Measurements from ENCODE around the gene MYDGF.
"Not testable (repeated sequence)": the region's sequence is repeated elsewhere in the genome, so short reads cannot be mapped to it uniquely, and the experiment has no call there.

The MYDGF gene

DNA sequence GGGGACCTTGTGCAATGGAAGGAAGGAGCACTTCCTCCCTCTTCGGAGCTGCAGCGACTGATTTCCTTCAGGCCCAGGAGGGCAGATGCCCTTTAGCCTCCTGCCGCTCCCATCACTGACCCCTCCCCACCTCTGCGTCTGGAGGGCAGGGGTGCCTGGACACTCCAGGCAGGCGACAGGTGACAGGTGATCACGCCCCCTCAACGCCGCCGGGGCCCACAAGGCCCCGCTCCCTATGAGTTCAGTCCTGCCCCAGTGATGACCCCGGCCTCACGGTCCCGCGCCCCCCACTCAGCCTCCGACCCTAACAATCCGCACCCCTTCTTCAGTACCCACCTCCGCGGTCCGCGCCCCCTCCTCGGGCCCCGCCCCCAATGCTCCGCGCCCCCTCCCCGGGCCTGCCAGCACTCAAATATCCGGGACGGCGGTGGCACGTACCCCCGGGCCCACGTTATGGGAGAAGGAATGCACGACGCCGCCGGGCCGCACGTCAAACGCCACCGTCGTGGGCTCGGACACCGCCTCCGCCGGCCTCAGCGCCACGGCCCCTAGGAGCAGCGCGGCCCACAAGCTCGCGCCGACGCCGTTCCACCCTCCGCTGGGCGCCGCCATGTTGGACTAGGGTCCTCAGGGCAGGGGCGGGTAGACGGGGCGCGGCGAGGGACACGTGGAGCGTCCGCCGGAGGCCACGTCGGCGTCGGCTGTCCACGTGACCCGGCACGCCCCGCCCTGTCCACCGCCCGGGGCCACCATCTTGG lies at the start of gene MYDGF:
Gene MYDGF, minus strand, starts transcription at position 620 of the 758 bp plus-strand sequence. Its CDS starts 8 bp downstream, at position 612.
- peak; percentile 65 for DNase-seq

GRCh38 chr19:4719499-4719866 lies 49.3 kb upstream of the MYDGF start:
- DNase-seq: no peak

GRCh38 chr19:4717966-4718701 lies 48.0 kb upstream of the MYDGF start:
- DNase-seq: no peak

GRCh38 chr19:4717191-4717965 lies 47.2 kb upstream of the MYDGF start:
- DNase-seq: no peak

- no peak for DNase-seq
Measured at GRCh38 chr19:4715529-4716221, 45.5 kb upstream of the MYDGF start.

DNA sequence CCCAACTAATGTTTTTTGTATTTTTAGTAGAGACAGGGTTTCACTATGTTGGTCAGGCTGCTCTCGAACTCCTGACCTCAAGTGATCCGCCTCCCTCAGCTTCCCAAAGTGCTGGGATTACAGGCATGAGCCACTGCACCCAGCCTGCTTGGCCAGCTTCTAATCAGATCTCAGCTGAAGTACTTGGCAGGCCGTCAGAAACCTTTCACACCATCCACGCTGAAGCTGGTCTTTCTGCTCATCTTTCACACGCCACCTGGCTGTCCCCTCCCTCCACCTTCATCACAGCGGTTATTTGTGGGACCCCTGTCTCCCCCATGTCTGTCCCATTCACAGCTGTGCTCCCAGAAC lies 45.0 kb upstream of the MYDGF start:
- not testable (repeated sequence) for DNase-seq

DNA sequence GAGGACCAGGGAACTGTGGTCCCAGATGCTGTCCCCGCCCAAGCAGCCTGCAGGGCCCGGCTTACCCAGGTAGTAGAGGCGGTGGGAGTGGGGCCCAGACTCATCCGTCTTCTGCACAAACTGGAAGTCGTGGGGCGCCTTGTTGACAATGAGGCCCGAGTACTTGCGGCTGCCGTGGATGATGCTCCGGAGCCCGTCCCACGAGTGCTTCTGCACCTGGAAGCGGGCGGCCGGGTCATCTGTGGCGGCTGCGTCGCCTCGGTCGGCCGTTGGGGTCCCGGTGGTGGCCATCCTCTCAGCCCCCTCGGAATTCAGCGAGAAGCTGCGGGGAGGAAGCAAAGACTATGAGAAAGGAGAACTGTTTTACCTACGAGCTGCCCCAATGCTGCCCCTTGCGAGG lies 43.9 kb upstream of the MYDGF start:
- no peak for DNase-seq

DNA sequence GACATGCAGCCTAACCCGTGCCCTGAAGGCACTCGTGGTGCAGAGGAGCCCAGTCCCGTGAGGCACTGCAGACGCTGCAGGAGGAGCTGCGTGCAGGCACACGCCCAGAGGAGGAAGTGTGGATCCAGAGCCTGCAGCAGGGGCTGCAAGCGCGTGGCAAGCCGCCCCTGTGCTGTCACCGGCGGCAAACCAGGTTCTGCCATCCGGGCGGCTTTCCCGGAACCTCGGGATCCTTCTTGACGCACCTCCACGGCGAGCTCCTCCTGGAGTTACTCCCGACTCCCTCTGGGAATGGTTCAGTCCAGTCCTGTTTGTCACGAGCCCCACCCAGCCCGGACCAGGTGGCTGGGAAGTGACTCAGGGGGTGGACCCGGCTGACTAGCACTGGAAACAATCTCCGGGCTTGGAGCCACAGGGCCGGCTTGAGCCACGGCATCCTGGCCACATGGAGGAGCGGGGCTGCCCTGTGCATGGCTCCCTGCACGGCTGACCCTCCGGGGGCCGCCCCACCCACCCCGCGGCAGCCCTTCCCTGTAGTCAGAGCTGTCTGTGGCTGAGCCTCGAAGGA lies 43.3 kb upstream of the MYDGF start:
- no peak for DNase-seq

DNA sequence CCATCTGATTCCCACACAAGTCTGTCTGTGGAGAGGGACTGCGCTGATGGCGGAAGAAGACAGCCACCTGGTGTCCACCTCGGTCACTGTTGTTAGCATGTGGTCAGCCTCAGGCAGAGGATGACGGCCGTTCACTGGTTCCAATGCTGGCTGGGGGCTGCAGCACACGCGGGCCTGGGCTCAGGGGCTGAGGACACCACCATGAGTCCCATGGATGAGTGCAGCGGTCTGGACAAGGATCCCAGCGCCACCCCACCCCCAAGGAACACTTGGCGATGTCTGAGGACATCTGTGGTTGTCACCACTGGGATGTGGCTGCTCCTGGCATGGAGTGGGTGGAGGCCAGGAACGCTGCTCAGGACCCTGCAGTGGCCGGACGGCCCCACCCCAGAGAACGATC lies 42.6 kb upstream of the MYDGF start:
- DNase-seq: no peak

- DNase-seq: no peak
Measured at GRCh38 chr19:4711211-4711610, 41.1 kb upstream of the MYDGF start.

DNA sequence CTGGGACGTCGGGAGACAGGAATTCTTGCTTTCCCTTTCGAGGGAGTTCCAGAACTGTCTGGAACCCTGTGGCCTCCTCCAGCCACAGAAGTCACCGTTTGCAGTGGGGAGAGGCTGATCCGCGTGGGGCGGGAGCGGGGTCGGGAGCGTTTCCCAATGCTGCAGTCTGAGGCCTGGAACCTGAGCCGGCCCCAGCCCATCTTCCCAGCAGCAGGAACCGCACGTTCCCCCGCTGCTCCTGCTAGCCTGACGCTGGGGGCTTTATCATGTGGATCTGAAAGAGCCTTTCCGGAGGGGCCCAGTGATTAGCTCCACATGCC lies 40.1 kb upstream of the MYDGF start:
- DNase-seq: no peak

DNA sequence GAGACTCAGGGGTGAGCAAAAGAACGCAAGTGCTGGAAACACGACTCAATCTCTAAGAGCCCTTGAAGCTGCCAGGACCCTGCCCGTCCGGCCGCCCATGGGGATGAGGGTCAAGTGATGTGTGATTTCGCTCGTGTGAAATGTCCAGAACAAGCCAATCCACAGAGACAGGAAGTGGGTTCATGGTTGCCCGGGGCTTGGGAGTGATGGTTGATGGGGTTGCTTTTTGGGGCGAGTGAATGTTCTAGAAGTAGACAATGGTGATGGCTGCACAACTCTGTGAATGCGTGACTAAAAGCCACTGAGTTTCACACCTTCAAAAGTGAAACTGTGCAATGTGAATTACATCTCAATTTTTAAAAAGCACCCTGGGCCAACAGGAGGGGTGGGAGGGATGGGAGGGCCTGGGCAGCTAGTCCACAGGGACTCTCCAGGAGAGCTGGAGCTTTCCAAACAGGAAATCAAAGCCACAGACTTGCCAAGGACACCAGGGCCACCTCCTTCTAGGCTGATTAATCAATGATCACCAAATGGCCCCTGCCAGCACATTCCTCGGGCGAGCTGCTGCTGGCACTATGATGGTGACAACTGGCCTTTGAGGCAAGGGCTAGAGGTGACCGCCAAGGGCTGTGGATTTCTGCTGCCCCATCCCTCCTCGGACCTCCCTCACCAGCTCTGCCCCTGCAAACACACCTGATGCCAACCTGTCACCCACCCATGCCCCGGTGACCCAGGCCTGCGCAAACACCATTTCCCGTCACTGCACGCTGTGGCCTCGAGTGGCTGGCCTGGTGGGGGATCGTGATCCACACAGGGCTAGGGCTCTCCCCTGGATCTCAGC lies 39.5 kb upstream of the MYDGF start:
- no peak for DNase-seq

GRCh38 chr19:4707956-4708650 lies 38.0 kb upstream of the MYDGF start:
- no peak for DNase-seq

GRCh38 chr19:4707322-4707721 lies 37.2 kb upstream of the MYDGF start:
- no peak for DNase-seq

DNA sequence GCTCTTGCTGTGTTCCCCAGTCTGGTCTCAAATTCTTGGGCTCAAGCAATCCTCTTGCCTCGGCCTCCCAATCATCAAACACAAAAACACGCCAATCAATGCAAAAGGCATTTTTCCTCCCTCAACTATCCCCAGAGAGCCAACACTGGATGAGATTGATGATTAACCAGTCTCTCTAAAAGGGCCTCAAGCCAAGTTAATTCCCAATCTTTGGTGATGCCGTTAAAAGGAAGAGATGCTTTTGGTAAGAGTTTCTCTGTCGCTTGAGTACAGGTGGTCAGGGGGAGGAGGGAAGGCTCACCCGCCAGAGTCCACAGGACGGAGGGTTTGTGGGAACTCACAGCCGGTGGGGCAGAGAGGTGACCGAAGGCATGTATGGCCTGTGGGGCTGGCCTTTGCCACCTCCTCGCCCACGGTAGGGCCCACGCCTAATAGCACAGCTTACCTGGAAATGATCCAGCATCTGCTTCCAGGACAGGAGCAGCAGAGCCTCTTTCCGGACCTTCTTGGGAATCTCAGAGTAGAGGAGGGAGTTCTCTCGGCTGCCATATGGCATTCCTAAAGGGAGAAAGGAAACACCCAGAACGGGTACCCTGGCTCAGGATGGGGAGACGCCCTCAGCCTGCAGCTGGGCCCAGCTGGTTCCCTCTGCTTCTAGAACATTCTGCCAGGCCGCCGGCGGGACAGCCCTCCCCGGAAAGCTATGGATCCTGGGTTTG lies 35.4 kb upstream of the MYDGF start:
- DNase-seq: no peak

GRCh38 chr19:4704317-4704673 lies 34.2 kb upstream of the MYDGF start:
- DNase-seq: no peak

- DNase-seq: no peak
Measured at GRCh38 chr19:4703671-4704316, 33.7 kb upstream of the MYDGF start.

DNA sequence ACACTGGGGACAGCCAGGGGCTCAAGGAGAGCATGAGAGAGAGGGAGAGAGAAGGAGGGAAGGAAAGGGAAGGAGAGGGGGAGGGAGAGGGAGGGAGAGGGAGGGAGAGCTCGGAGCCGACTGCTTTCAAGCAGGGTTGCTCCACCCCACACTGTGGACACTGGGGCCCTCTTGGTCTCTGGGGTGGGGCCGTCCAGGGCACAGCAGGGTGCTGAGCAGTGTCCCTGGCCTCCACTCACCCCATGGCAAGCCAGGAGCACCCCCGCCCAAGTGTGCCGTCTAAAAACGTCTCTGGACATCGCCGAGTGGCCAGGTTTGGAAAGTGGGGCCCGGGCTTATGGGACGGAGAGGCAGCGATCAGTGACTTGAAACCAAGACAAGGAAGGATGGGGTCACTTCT lies 32.6 kb upstream of the MYDGF start:
- no peak for DNase-seq

- no peak for DNase-seq
Measured at GRCh38 chr19:4701557-4701956, 31.4 kb upstream of the MYDGF start.

DNA sequence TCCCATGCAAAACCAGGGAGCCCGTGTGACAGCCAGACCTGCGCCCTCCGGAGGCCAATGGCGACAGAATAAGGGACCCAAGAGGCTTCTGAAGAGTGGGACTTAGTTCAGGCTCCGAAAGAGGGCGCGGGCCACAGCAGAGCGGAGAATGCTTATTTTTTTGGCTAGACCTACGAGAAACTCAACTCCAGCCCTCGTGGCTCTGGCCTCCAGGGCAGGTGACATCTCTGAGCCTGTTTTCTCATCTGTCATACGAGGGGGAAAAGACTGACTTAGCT lies 30.5 kb upstream of the MYDGF start:
- DNase-seq: no peak

All from NCI-H1417 treated with DMSO at 0.1 percent for 48 hours (cell line).